ENCODE measurements around the gene CFAP61.

DNA sequence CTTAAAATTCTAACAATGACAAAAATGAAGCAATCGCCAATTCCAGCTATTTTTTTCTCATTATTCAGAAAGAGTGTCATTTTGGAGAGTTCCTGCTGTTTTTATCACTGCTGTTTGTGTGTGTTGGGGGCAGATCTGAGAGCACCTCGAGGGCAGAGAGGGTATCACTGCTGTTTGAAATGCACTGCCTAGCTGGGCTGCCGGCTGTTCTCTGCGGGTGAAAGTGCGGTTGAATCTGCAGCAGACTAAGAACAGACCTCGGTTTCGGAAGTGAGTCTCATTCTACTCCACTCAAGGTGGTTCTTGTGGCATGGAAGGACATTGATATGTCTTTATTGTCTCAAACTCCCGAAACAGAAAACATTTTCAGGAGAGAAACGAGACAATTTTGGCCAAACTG lies 333.9 kb downstream of the CFAP61 start:
- TF ChIP-seq CTCF (conservative IDR thresholded peaks at IDR 0.05; ENCODE audit: low read depth, low read length) = no peak
- TF ChIP-seq EZH2 (IDR thresholded peaks at IDR 0.05; ENCODE audit: low read length, unreplicated experiment) = no peak
